ENCODE measurements around the gene EMILIN2.

DNA sequence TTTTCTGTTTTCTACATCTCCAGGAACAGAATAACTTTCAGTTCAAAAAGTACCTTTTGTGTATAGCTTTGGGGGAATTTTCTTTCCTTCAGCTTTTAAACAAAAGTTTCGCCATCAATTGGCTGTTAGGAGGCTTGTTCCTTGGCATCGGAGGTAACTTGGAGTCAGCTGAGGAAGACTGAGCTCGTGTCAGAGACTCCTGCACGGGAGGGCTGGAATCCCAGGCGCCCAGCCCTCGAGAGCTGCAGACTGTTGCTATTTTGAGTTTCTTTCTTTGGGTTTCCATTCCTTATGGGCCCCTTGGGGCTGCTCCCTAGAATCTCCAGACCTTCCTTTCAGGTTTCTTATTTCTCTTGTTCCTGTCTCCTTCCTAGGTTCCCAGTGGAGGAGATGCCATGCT lies 8.1 kb downstream of the EMILIN2 start:
- TF ChIP-seq, protein P1, sequence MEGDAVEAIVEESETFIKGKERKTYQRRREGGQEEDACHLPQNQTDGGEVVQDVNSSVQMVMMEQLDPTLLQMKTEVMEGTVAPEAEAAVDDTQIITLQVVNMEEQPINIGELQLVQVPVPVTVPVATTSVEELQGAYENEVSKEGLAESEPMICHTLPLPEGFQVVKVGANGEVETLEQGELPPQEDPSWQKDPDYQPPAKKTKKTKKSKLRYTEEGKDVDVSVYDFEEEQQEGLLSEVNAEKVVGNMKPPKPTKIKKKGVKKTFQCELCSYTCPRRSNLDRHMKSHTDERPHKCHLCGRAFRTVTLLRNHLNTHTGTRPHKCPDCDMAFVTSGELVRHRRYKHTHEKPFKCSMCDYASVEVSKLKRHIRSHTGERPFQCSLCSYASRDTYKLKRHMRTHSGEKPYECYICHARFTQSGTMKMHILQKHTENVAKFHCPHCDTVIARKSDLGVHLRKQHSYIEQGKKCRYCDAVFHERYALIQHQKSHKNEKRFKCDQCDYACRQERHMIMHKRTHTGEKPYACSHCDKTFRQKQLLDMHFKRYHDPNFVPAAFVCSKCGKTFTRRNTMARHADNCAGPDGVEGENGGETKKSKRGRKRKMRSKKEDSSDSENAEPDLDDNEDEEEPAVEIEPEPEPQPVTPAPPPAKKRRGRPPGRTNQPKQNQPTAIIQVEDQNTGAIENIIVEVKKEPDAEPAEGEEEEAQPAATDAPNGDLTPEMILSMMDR (IDR thresholded peaks at IDR 0.05; ENCODE audit: low read length) = no peak
- TF ChIP-seq EZH2 (IDR thresholded peaks at IDR 0.05; ENCODE audit: borderline replicate concordance, low read length) = no peak

All from OCI-LY1 (cell line).